ENCODE results near the gene MED28.

DNA sequence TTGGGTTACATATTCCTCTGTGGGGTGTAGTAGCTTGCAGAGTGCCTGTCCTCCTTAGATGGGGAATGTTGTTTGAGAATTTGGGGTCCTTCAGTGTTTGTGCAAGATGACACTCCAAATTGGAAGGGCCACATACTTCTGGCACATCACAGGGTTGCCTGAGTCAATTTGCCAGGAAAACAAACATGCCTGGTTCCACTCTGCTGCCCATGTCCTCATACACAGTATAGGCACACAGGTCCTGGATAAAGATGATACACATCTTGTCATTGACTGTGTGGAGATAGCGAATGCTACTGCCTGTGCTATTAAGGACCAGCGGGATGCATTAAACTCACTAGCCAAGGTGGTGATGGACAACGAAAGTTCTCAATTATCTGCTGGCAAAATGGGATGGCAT is 48.6 kb upstream of the MED28 start:
- TF ChIP-seq, protein P1, sequence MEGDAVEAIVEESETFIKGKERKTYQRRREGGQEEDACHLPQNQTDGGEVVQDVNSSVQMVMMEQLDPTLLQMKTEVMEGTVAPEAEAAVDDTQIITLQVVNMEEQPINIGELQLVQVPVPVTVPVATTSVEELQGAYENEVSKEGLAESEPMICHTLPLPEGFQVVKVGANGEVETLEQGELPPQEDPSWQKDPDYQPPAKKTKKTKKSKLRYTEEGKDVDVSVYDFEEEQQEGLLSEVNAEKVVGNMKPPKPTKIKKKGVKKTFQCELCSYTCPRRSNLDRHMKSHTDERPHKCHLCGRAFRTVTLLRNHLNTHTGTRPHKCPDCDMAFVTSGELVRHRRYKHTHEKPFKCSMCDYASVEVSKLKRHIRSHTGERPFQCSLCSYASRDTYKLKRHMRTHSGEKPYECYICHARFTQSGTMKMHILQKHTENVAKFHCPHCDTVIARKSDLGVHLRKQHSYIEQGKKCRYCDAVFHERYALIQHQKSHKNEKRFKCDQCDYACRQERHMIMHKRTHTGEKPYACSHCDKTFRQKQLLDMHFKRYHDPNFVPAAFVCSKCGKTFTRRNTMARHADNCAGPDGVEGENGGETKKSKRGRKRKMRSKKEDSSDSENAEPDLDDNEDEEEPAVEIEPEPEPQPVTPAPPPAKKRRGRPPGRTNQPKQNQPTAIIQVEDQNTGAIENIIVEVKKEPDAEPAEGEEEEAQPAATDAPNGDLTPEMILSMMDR (IDR thresholded peaks at IDR 0.05; ENCODE audit: low read length): no peak
- TF ChIP-seq EZH2 (optimal IDR thresholded peaks at IDR 0.05; ENCODE audit: low read depth, low read length) (no peak), EZH2phosphoT487 (IDR thresholded peaks at IDR 0.05; ENCODE audit: low read length) (no peak)

All from MM.1S (cell line).